Testis (tissue), 3 donors: ENCODE data around the gene TMEM208. TPM values are rescaled to one million over a fixed set of nuclear protein-coding genes. Genes with fewer than 3 reads are reported as not detected.

ENCODE experiments used
- DNase-seq: peaks from one replicate; pipeline ENCODE4 v3.0.0-alpha.2; 2019
- H3K27ac ChIP-seq, 2 donors: fragments of 200-600 bp; sonication (generic); one replicate each; pipeline ENCODE4 v1.5.1; 2019
- H3K27me3 ChIP-seq: fragments of 200-600 bp; sonication (generic); one replicate; pipeline ENCODE4 v1.5.1; 2019
- H3K36me3 ChIP-seq: fragments of 200-600 bp; sonication (generic); one replicate; pipeline ENCODE4 v1.5.1; 2017; ENCODE audit warnings: low read depth; ENCODE audit errors: missing control alignments
- H3K4me1 ChIP-seq: fragments of 200-600 bp; sonication (generic); one replicate; pipeline ENCODE4 v1.5.1; 2019
- H3K4me3 ChIP-seq, 2 donors: fragments of 200-600 bp; sonication (generic); one replicate each; pipeline ENCODE4 v1.5.1; 2017 to 2019
- H3K9me3 ChIP-seq: fragments of 200-600 bp; sonication (generic); one replicate; pipeline ENCODE4 v1.5.1; 2017
- CTCF ChIP-seq, 3 experiments: fragments of 450-650 bp in 2 of 3; fragments of 200-600 bp in 1 of 3; sonication (generic) in 1 of 3; IDR thresholded peaks; one replicate each; pipeline ENCODE4 v1.5.1; 2016 to 2019; ENCODE audit warnings: antibody characterized with exemption in 3 of 3, mild to moderate bottlenecking in 2 of 3, moderate library complexity in 1 of 3
- POLR2A ChIP-seq: fragments of 450-650 bp; IDR thresholded peaks from one replicate; pipeline ENCODE4 v1.6.1; 2017; ENCODE audit warnings: antibody characterized with exemption, mild to moderate bottlenecking, moderate library complexity
- WGBS, 2 donors: methylation state at CpG; one replicate each; pipeline ENCODE4 v1.1.5; 2018; 5-methylcytosine and 5-hydroxymethylcytosine counted together
- intact Hi-C: fragments of 100-400 bp; cut with DNase I; formaldehyde crosslinking; loops from one replicate; pipeline ENCODE4 v1.15.1; 2023; ENCODE audit warnings: low total_unique reads
- polyA plus RNA-seq: library from polyadenylated mRNA; stranded (reverse); fragments of 350-450 nt; fragmentation: Illumina TruSeq; extraction: RNeasy Lipid Tissue Mini Kit (QIAGEN cat#74804); gene quantifications from one replicate; pipeline ENCODE4 v1.2.3, GENCODE V29; 2014; ENCODE audit warnings: low read depth, low replicate concordance; ENCODE audit not compliant: insufficient read depth
- total RNA-seq, 2 donors: library from RNA; depleted of rRNA; stranded (reverse); fragments of >200 nt; gene quantifications; one replicate each; pipeline ENCODE4 v1.2.3, GENCODE V29; 2016

TMEM208 gene
- total and polyA plus RNA-seq, 3 donors from 2014 or later = 55.6 to 66.8 (median 57.4) TPM

GRCh38 chr16:67230809-67231660, 4.1 kb downstream of the TMEM208 start:
- no peak overlapping the region for H3K27ac ChIP-seq
- H3K4me1 ChIP-seq = peaks cover 10% of the 10 kb centered on the region
- H3K27me3 ChIP-seq = no peaks in the 10 kb centered on the region
- 78 to 87% methylated on average over 10 to 12 of the region's 12 CpGs for WGBS, 2 donors
- no peaks in the 10 kb centered on the region for H3K9me3 ChIP-seq
- TF ChIP-seq POLR2A (no peak), CTCF (IDR thresholded peaks at IDR 0.05) (no peak)
- H3K36me3 ChIP-seq = no peaks in the 10 kb centered on the region
- no peak overlapping the region for H3K4me3 ChIP-seq
- no peak for DNase-seq
- intact Hi-C loops = no loop called here

GRCh38 chr16:67233596-67233995, 6.7 kb downstream of the TMEM208 start:
- Histone ChIP-seq H3K4me3 (no peak overlapping the region), H3K4me1 (no peaks in the 10 kb centered on the region), H3K27ac (no peak overlapping the region), H3K9me3 (no peaks in the 10 kb centered on the region), H3K27me3 (no peaks in the 10 kb centered on the region), H3K36me3 (no peaks in the 10 kb centered on the region)
- intact Hi-C loops = no loop called here
- WGBS, 2 donors = 80 to 84% methylated on average over 5 to 7 of the region's 7 CpGs
- TF ChIP-seq CTCF (IDR thresholded peaks at IDR 0.05) = no peak
- no peak for TF ChIP-seq POLR2A
- no peak for DNase-seq

- Histone ChIP-seq H3K36me3 (no peaks in the 10 kb centered on the region), H3K4me3 (no peak overlapping the region), H3K27ac (no peak overlapping the region), H3K4me1 (no peaks in the 10 kb centered on the region), H3K27me3 (no peaks in the 10 kb centered on the region), H3K9me3 (no peaks in the 10 kb centered on the region)
- 93 to 94% methylated on average over 9 to 10 of the region's 10 CpGs for whole genome bisulfite sequencing, 2 donors
- DNase-seq = no peak
- no peak for TF ChIP-seq POLR2A
- no peak for TF ChIP-seq CTCF (IDR thresholded peaks at IDR 0.05)
- intact Hi-C loops = no loop called here
These were observed 7.3 kb downstream of the TMEM208 start for GRCh38 chr16:67234180-67234597.

GRCh38 chr16:67235816-67236562, 9.1 kb downstream of the TMEM208 start:
- intact Hi-C loops = no loop called here
- no peaks in the 10 kb centered on the region for H3K27me3 ChIP-seq

More at GRCh38 chr16:67235816-67236562, 9.1 kb downstream of the TMEM208 start:
- Histone ChIP-seq H3K4me3 (peak overlapping the region in 1 of 2 donors; percentile 20), H3K4me1 (peaks cover 4% of the 10 kb centered on the region), H3K9me3 (no peaks in the 10 kb centered on the region), H3K36me3 (no peaks in the 10 kb centered on the region), H3K27ac (no peak overlapping the region)
- DNase-seq = no peak
- TF ChIP-seq CTCF (IDR thresholded peaks at IDR 0.05) = no peak
- TF ChIP-seq POLR2A = no peak
- WGBS, 2 donors = 66 to 81% methylated on average over 17 of the region's 17 CpGs
